Glomerular visceral epithelial cell (primary cell): ENCODE measurements around the gene GPR61.

Experiments
- DNase-seq: peaks from one replicate; pipeline ENCODE4 v3.0.0-alpha.2; 2016; ENCODE audit errors: extremely low spot score

GPR61 gene

GRCh38 chr1:109509176-109510134 lies 30.2 kb upstream of the GPR61 start, which contains the start of gene AMIGO1:
Gene AMIGO1, minus strand, starts transcription at chr1:109509727. Its CDS starts 815 bp downstream, at chr1:109508912.
- DNase-seq, result peak; percentile 50

DNA sequence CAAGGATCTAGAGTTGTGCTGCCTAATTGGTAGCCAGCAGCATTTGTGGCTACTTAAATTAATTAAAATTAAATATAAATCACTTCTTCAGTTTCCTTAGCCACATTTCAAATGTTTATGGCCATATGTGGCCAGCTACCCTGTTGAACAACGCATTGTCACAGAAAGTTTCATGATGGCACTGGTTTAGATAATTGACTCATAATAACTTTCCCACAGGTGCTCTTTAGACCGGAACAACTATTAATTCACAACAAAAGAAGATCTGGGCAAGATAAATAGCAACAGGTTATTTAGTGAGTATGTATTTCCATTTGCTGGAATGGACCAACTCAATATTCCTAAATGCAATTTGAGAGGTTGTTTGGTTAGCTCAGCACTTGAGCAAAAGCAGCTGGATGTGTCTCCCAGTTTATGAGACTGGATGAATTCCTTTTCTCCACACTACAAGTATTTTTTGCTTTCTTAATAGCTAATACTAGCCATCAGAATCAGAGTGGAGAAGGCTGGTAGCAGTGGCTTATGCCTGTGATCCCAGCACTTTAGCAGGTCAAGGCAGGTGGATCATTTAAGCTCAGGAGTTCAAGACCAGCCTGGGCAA lies 26.5 kb upstream of the GPR61 start:
- DNase-seq, result no peak

- no peak for DNase-seq
These were observed 24.8 kb upstream of the GPR61 start for GRCh38 chr1:109514846-109515245.

DNA sequence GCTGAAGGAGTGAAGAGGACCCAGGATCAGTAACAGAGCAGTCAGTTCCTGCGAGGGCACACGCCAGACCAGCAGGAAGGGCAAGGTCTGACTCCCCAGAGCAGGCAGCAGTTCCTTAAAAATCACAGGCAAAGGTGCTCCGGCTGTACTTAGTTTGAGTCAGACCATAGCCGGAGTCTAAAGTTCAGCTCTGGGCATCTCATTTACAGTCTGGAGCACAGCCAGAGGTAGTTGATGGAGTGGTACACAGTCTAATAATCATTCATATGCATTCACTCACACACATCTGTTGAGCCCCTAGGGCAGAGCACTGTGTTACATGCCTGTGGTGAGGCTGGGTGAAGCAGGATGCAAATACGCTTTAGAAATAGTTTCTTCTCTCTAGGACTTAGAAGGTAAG lies 22.8 kb upstream of the GPR61 start:
- no peak for DNase-seq

DNA sequence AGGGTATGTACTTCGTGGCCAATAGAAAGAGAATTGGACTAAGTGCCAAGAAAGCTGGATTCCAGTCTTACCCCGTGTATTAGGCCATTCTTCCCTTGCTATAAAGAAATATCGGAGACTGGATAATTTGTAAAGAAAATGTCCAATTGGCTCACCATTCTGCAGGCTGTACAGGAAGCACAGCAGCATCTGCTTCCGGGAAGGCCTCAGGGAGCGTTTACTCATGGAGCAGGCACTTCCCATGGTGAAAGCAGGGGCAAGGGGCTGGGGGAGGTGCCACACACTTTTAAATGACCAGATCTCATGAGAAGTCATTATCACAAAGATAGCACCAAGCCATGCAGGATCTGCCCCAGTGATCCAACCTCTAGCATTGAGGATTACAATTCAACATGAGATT lies 22.3 kb upstream of the GPR61 start:
- no peak for DNase-seq

DNA sequence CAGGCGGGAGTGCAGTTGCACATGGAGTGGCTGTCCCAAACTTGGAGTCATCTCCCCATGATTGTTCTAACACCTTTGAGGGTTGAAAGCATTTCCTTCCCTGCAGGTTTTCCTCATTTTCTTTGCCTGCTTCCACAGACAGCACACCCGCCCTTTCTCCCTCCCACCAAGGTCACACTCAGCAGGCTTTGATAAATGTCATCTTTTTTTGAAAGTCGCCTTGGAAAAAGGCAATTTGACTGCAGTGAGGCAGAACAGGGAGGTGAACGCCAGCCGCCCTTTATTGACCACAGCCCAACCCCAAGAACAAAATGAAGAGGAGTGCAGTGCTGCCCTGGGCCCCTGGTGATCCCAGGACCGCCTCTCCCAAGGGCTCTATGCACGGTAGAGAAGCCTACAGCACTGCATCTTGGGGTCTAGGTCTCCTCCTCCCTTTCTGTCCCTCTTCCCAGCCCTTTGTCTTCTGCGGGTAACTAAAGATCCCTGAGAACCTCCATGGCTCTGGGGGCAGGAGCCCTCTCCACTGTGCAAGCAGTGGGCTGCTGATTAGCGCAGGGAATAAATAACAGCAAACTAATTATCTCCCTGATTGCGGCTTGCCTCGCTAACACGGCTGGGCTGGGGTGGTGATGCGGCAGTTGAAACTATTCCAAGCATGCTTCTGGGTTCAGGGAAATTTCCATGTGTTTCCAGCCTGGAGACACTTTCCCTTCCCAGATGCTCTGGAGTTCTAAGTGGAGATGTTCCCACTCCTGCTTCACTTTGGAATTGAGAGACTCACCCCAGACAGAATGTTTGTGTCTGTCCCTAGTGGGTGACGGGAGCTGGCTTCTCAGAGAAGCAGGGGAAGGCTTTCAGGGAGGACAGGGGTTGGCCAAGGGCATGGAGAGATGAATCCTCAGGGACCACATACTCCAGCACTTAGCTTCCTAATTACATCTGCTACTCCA lies 18.4 kb upstream of the GPR61 start:
- no peak for DNase-seq

DNA sequence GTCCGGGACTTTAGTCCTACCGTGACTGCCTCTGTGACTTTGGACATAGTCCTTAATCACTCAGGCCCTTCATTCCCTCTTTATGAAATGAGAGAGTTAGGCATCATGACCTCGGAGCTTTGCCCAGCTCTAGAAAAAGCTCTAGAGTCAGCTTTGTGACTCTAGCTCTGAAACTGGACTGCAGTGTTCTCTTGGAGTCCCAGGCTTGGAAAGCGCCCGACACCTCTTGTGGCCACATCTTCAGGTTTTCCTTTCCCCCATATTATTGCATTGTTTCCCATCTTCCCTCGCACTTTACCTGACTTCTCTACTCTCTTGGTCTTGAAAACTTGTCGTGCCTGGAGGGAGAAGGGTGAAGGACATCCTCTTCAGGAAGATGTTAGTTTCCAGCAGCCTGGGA lies 17.6 kb upstream of the GPR61 start:
- no peak for DNase-seq

- DNase-seq, result no peak
These were observed 16.0 kb upstream of the GPR61 start for GRCh38 chr1:109523706-109524105.

- DNase-seq, result no peak
These were observed 12.4 kb upstream of the GPR61 start for GRCh38 chr1:109527098-109527811.

- DNase-seq, result no peak
These were observed 11.6 kb upstream of the GPR61 start for GRCh38 chr1:109527846-109528695.

GRCh38 chr1:109528712-109529111 lies 11.0 kb upstream of the GPR61 start:
- DNase-seq, result no peak

- DNase-seq, result no peak
These were observed 9.7 kb upstream of the GPR61 start for GRCh38 chr1:109529881-109530456.

DNA sequence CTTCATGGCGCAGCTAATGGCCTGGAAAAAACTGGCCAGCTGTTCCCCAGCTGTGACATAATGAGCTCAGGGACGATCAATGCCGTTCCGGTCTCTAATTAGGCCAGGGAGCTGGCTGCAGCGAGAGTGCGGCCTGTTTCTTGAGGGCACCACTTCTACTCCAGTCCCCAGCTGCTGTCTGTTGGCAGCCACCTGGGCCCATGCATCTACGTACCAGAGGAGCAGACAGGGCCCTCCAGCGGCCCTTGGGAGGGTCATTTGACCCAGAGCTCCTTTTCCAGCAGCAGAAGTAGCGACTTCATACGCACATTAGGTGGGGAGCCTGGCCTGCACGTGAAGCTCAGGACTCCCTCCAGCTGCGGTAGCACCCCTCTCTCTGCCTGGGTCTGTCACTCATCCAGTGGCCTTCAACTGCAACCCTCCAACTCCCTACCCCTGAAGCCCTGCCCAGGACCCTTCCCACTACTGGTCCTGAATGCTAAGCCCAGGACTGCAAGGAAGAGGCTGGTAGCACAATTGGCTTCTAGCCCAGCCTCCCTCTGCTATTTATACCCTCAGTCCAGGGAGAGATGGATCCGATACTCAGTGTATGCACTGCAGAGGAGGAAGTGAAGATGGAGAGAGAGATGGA lies 9.1 kb upstream of the GPR61 start:
- DNase-seq, result no peak

- no peak for DNase-seq
These were observed 8.3 kb upstream of the GPR61 start for GRCh38 chr1:109531380-109531779.

GRCh38 chr1:109531826-109532364 lies 7.8 kb upstream of the GPR61 start:
- no peak for DNase-seq

DNA sequence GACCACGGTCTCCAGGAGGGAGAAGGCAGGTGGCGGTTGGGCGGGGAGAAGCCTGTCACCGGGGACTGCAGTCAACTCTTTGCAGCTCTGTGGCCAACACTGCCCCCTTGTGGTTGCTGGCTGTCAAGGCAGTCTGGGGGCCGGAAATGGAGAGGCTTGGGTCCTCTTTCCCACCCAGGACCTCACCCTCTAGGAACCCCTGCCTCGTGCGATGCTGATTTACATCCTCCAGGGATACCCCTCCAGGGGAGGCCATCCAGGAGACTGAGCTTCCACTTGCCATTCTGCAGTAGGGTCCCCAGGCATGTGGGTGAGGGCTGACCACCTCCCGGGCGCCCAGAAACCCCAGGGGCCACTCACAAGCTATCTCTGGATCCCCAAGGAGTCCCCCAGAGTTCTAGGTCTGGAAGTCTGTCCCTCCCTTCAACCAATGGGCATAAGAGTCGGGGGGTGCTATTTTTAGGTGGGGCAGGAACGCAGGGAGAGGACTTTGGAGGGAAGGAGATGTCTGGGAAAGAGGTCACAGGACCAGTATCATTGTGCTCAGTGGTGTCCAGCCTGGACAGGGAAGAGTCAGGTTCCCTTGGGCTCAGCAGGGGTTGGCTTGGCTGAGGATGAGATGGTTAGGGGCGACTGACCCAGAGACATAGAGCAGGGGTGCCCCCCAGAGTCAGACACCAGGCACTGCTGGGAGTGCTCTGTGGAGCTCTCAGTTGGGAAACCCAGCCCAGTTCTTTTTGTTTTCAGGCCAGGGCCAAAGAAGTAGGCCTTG lies 7.1 kb upstream of the GPR61 start:
- peak; percentile 75 for DNase-seq

GRCh38 chr1:109534307-109534858 lies 5.3 kb upstream of the GPR61 start:
- DNase-seq, result no peak

DNA sequence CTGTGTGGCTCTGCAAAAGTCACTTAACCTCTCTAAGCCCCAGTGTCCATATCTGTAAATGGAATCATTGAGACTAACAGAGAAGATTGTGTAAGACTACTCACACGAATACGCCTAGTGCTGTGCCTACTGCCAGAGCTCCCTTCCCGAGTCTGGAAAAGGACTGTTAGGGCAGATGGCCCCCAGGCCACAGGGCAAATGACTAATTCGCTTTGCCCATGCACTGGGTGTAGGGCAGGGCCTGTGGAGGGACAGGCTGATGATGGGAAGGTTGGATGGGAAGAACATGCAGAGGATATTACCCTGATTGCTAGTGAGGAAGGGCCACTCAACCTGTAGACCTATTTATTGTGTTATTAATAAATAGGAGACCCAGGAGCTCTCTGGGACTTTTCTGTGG lies 4.2 kb upstream of the GPR61 start:
- no peak for DNase-seq
